Measurements from ENCODE around the gene ECI1.
"Not testable (repeated sequence)": the region's sequence is repeated elsewhere in the genome, so short reads cannot be mapped to it uniquely, and the experiment has no call there.

The ECI1 gene

GRCh38 chr16:2210009-2210332, 41.4 kb downstream of the ECI1 start:
- ATAC-seq, result no peak

GRCh38 chr16:2209258-2210008, 42.0 kb downstream of the ECI1 start:
- ATAC-seq, result no peak

GRCh38 chr16:2208772-2209171, 42.6 kb downstream of the ECI1 start:
- ATAC-seq, result no peak

- no peak for ATAC-seq
Observed at GRCh38 chr16:2208308-2208707, 43.1 kb downstream of the ECI1 start.

- ATAC-seq, result no peak
Observed at GRCh38 chr16:2207872-2208271, 43.5 kb downstream of the ECI1 start.

- ATAC-seq, result no peak
Observed at GRCh38 chr16:2206780-2207433, 44.5 kb downstream of the ECI1 start.

GRCh38 chr16:2206420-2206779, 45.0 kb downstream of the ECI1 start:
- no peak for ATAC-seq

- no peak for ATAC-seq
Observed at GRCh38 chr16:2205967-2206313, 45.4 kb downstream of the ECI1 start.

- peak; percentile 74 to 77 for ATAC-seq
Observed at GRCh38 chr16:2205104-2205966, 46.1 kb downstream of the ECI1 start, which contains the start of gene MLST8. Gene MLST8 (plus strand): TSS chr16:2205454. CDS start chr16:2206086, 632 bp downstream.

- ATAC-seq, result no peak
Observed at GRCh38 chr16:2204416-2205103, 46.8 kb downstream of the ECI1 start.

GRCh38 chr16:2203119-2203688, 48.2 kb downstream of the ECI1 start:
- ATAC-seq, result not testable (repeated sequence)

- no peak for ATAC-seq
Observed at GRCh38 chr16:2200313-2200712, 51.1 kb downstream of the ECI1 start.

- no peak for ATAC-seq
Observed at GRCh38 chr16:2199621-2200139, 51.7 kb downstream of the ECI1 start.

GRCh38 chr16:2199095-2199494, 52.3 kb downstream of the ECI1 start:
- no peak for ATAC-seq

- no peak for ATAC-seq
Observed at GRCh38 chr16:2198283-2198682, 53.1 kb downstream of the ECI1 start.

- ATAC-seq, result no peak
Observed at GRCh38 chr16:2197765-2198164, 53.6 kb downstream of the ECI1 start.

GRCh38 chr16:2196981-2197511, 54.3 kb downstream of the ECI1 start:
- no peak for ATAC-seq

- peak; percentile 23 to 31 for ATAC-seq
Observed at GRCh38 chr16:2196162-2196980, 55.0 kb downstream of the ECI1 start, which contains the start of gene CASKIN1. Gene CASKIN1 (minus strand): TSS chr16:2196605. CDS start chr16:2196432, 173 bp downstream.

- ATAC-seq, result no peak
Observed at GRCh38 chr16:2195322-2196161, 55.8 kb downstream of the ECI1 start.

- peak; percentile 69 to 80 for ATAC-seq
Observed at GRCh38 chr16:2194852-2195321, 56.5 kb downstream of the ECI1 start.

Data from activated CD4-positive, CD25-positive, alpha-beta regulatory T cell treated with anti-CD3 and anti-CD28 coated beads, Interleukin-2, amount 50 U/mL, for 24 hours (primary cell).